ENCODE data around the gene FBXL13. TPM values are rescaled to one million over a fixed set of nuclear protein-coding genes. Genes with fewer than 3 reads are reported as not detected.

FBXL13 gene
- total and polyA plus RNA-seq, 2 of the 8 experiments (the other 6 are each of a cell fraction or from before 2014, with no cell fraction given): 1.2 to 2.8 TPM

- no peak overlapping the region; the same call in 1 of the 2 replicates for H2BK12ac ChIP-seq (ENCODE audit: low read depth, low read length)
- no peak for TF ChIP-seq JUND (IDR thresholded peaks at IDR 0.05; ENCODE audit: low read length)
- peak in 1 of 2 experiments; percentile 19; a peak in 1 of 3 replicates for TF ChIP-seq EP300 (IDR thresholded peaks at IDR 0.05; ENCODE audit: borderline replicate concordance in 1 of 2, low read depth in 2 of 2, low read length in 2 of 2)
- TF ChIP-seq SP1 (IDR thresholded peaks at IDR 0.05; ENCODE audit: low read depth, low read length): 0 out of 2 replicates have a peak, but pooled peaks have one; percentile 16
- peak; percentile 85 to 90; a peak in 2 of 4 replicates for TF ChIP-seq SIN3A (conservative IDR thresholded peaks at IDR 0.05 in 1 of 2, IDR thresholded peaks at IDR 0.05 in 1 of 2; ENCODE audit: low read depth in 1 of 2, low read length in 2 of 2)
- peak; percentile 77 for TF ChIP-seq YY1 (IDR thresholded peaks at IDR 0.05; ENCODE audit: low read depth, low read length)
- TF ChIP-seq SIX5 (IDR thresholded peaks at IDR 0.05; ENCODE audit: low read depth, low read length): no peak
- TF ChIP-seq RFX5 (IDR thresholded peaks at IDR 0.05; ENCODE audit: borderline replicate concordance, low read depth, low read length): no peak
- 0 out of 4 replicates have a peak, but pooled peaks of 1 of the 2 experiments have one; percentile 2 for TF ChIP-seq HDAC2 (IDR thresholded peaks at IDR 0.05; ENCODE audit: borderline replicate concordance in 1 of 2, low read depth in 2 of 2, low read length in 2 of 2)
- TF ChIP-seq TEAD4 (IDR thresholded peaks at IDR 0.05; ENCODE audit: low read depth, low read length): peak; percentile 67
- no peaks in the 10 kb centered on the region for H3K36me3 ChIP-seq (ENCODE audit: control insufficient read depth in 2 of 4, insufficient read depth in 4 of 4, low read length in 3 of 4)
- no peaks in the 10 kb centered on the region for H4K20me1 ChIP-seq (replicated peaks in 1 of 2; ENCODE audit: control insufficient read depth in 1 of 2, insufficient read depth in 2 of 2, low read length in 2 of 2)
- no peak overlapping the region for H3K23ac ChIP-seq (ENCODE audit: insufficient read length)
- peaks cover 8 to 32% (median 27%) of the 10 kb centered on the region in 4 experiments for H3K4me1 ChIP-seq (replicated peaks in 1 of 4; ENCODE audit: control insufficient read depth in 3 of 4, insufficient read depth in 4 of 4, low read length in 3 of 4)
- H4K91ac ChIP-seq (replicated peaks; ENCODE audit: insufficient read length, low read length): no peak overlapping the region
- no peak overlapping the region for H2BK15ac ChIP-seq (ENCODE audit: low read length)
- no peaks in the 10 kb centered on the region for H3K9me3 ChIP-seq (ENCODE audit: insufficient read depth in 2 of 2, low read depth in 1 of 2, low read length in 1 of 2)
- no peak overlapping the region for H3K4ac ChIP-seq (replicated peaks; ENCODE audit: insufficient read length, low read depth, low read length)
- no peaks in the 10 kb centered on the region for H3K79me2 ChIP-seq (ENCODE audit: control insufficient read depth in 1 of 2, insufficient read depth in 2 of 2, low read length in 2 of 2)
- H3K27ac ChIP-seq (ENCODE audit: low read depth, low read length): 0 out of 2 replicates have a peak overlapping the region, but pooled peaks have one; percentile 44
- ChIA-PET POLR2A (ENCODE audit: partially characterized antibody) (interaction anchor here (1.9 kb wide), 1 partner anchor 10 kb away, joined by 8 read pairs; no protein-coding TSS in a partner anchor), CTCF (ENCODE audit: partially characterized antibody) (interaction anchor here (1.5 to 1.6 kb wide), 2 partner anchors 11 to 20 kb away, joined by 4 to 5 read pairs; no protein-coding TSS in a partner anchor)
- no peak overlapping the region for H2BK5ac ChIP-seq (ENCODE audit: low read depth, low read length)
- no peak overlapping the region for H2BK120ac ChIP-seq (replicated peaks; ENCODE audit: low read depth, low read length)
- H2BK20ac ChIP-seq (ENCODE audit: low read length): no peak overlapping the region
- WGBS, 2 experiments (ENCODE audit: extremely low coverage in 1 of 2, insufficient coverage in 1 of 2, insufficient read length in 1 of 2, insufficient replicate concordance in 2 of 2, low coverage in 1 of 2, low lambda C conversion rate in 2 of 2, missing lambda C conversion rate in 1 of 2): 20% methylated on average over 3 of the region's 3 CpGs; no CpG with 5 or more reads in 1 of the 2 experiments
- H3K9ac ChIP-seq (replicated peaks in 1 of 4; ENCODE audit: extremely low read depth in 1 of 4, low read depth in 3 of 4, low read length in 3 of 4): no peak overlapping the region
- H3K18ac ChIP-seq (ENCODE audit: extremely low read depth, low read length): no peak overlapping the region; the same call in 1 of the 2 replicates
- FAIRE-seq: peak; percentile 68
- H3K27me3 ChIP-seq (replicated peaks in 1 of 4; ENCODE audit: control insufficient read depth in 3 of 4, extremely low read depth in 1 of 4, insufficient read depth in 3 of 4, low read length in 3 of 4): no peaks in the 10 kb centered on the region
- no peak overlapping the region for H2AFZ ChIP-seq (ENCODE audit: low read length)
- H3K4me2 ChIP-seq (ENCODE audit: insufficient read depth in 1 of 2, low read depth in 2 of 2, low read length in 2 of 2): peak overlapping the region; percentile 32 to 43; a peak in 3 of 4 replicates
- H4K8ac ChIP-seq (ENCODE audit: extremely low read depth, insufficient read depth, low read length): no peak overlapping the region
- H3K56ac ChIP-seq (replicated peaks; ENCODE audit: insufficient read length, low read depth, low read length): no peak overlapping the region
- no peak for DNase-seq (ENCODE audit: low read depth in 1 of 2, low spot score in 2 of 2)
- no peak overlapping the region for H4K5ac ChIP-seq (ENCODE audit: insufficient read length, low read depth, low read length)
- peak overlapping the region in 1 of 4 experiments; percentile 33; a peak in 1 of 8 replicates for H3K4me3 ChIP-seq (ENCODE audit: extremely low read depth in 1 of 4, insufficient read depth in 2 of 4, low read depth in 3 of 4, low read length in 4 of 4)
- no peak overlapping the region for H3K14ac ChIP-seq (ENCODE audit: insufficient read length)
- no peak overlapping the region for H2AK5ac ChIP-seq (ENCODE audit: low read depth, low read length)
- H3K79me1 ChIP-seq (ENCODE audit: low read depth, low read length): no peaks in the 10 kb centered on the region
- H3K23me2 ChIP-seq (ENCODE audit: low read depth, low read length): no peaks in the 10 kb centered on the region
Observed at GRCh38 chr7:102934701-102935100, 139.9 kb downstream of the FBXL13 start.

Data from H1 (cell line).